ENCODE results near the gene PKP1. TPM values are rescaled to one million over a fixed set of nuclear protein-coding genes. Genes with fewer than 3 reads are reported as not detected.

Gene PKP1
- total RNA-seq, 2 experiments from 2014 or later: not detected

DNA sequence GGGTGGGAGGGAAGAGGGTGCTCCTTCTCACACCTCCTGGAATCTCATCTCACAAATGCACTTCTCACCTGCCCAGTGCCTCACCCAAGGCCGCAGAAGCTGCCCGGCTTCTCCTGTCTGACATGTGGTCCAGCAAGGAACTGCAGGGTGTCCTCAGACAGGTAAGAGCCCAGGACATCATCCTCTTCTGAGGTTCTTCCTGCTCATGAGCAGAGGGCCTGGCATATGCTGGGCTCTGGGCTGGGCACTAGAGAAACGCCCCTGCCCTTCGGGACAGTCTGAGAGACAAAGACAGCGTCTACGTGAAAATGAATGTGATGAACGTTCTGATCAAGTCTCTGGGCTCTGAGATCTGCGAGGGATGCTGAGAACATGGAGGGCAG lies 42.4 kb downstream of the PKP1 start:
- CTCF ChIA-PET: interaction anchor here (0.6 to 0.7 kb wide), 2 partner anchors 24 to 207 kb away, joined by 3 to 4 read pairs; no protein-coding TSS in a partner anchor
- no peaks in the 10 kb centered on the region for H3K4me1 Mint-ChIP-seq
- H3K36me3 Mint-ChIP-seq (ENCODE audit: low read depth): no peaks in the 10 kb centered on the region
- intact Hi-C loops (cut with DNase I, micrococcal nuclease): no loop called here
- H3K9me3 Mint-ChIP-seq (ENCODE audit: low read depth): no peaks in the 10 kb centered on the region
- H3K27ac Mint-ChIP-seq: no peak overlapping the region
- DNase-seq (no peak), ATAC-seq (no peak)
- no peak overlapping the region for H3K4me3 Mint-ChIP-seq
- H3K27me3 Mint-ChIP-seq: no peaks in the 10 kb centered on the region
- POLR2A ChIA-PET: no interaction called here

DNA sequence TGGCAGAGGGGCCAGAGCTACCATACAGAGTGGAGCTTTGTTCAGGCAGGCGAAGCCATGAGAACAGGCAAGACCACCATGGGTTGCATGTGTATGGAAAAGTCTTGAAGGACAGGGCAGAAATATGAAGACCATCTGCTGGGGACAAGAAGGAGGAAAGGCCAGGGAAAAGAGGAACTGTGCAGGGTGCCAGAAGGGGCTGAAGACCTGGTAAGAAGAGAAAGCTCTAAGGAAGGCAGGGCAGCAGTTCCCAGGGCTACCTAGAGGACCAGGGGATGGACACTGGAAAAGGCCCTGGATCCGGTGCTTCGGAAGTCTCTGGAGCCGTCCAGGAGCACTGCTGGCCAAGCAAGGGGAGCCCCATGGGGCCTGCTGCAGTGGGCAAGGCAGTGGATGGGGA lies 43.4 kb downstream of the PKP1 start:
- ATAC-seq (no peak), DNase-seq (no peak)
- Mint-ChIP-seq H3K27ac (no peak overlapping the region), H3K4me3 (no peak overlapping the region), H3K4me1 (no peaks in the 10 kb centered on the region), H3K36me3 (ENCODE audit: low read depth) (no peaks in the 10 kb centered on the region), H3K27me3 (no peaks in the 10 kb centered on the region), H3K9me3 (ENCODE audit: low read depth) (no peaks in the 10 kb centered on the region)
- intact Hi-C loops (cut with DNase I, micrococcal nuclease): no loop called here
- ChIA-PET CTCF (interaction anchor here (1.0 kb wide), 1 partner anchor 10 kb away, joined by 3 read pairs; no protein-coding TSS in a partner anchor), POLR2A (interaction anchor here (0.6 kb wide), 1 partner anchor 29 kb away, joined by 6 read pairs; no protein-coding TSS in a partner anchor)

GRCh38 chr1:201327687-201328240 lies 44.5 kb downstream of the PKP1 start:
- no peak overlapping the region for H3K27ac Mint-ChIP-seq
- ATAC-seq: no peak
- H3K9me3 Mint-ChIP-seq (ENCODE audit: low read depth): no peaks in the 10 kb centered on the region
- H3K27me3 Mint-ChIP-seq: no peaks in the 10 kb centered on the region
- ChIA-PET POLR2A (interaction anchor here (0.6 kb wide), 1 partner anchor 28 kb away, joined by 6 read pairs; no protein-coding TSS in a partner anchor), CTCF (interaction anchor here (0.9 kb wide), 1 partner anchor 18 kb away, joined by 3 read pairs; no protein-coding TSS in a partner anchor)
- no peaks in the 10 kb centered on the region for H3K4me1 Mint-ChIP-seq
- no peak overlapping the region for H3K4me3 Mint-ChIP-seq
- no peaks in the 10 kb centered on the region for H3K36me3 Mint-ChIP-seq (ENCODE audit: low read depth)
- DNase-seq: no peak
- intact Hi-C loops (cut with DNase I, micrococcal nuclease): no loop called here

GRCh38 chr1:201328576-201328975 lies 45.3 kb downstream of the PKP1 start:
- CTCF ChIA-PET: interaction anchor here (0.6 to 0.9 kb wide), 2 partner anchors 9 to 17 kb away, joined by 3 to 4 read pairs; no protein-coding TSS in a partner anchor
- intact Hi-C loops (cut with DNase I, micrococcal nuclease): no loop called here
- POLR2A ChIA-PET: no interaction called here
- no peak for ATAC-seq
- no peak for DNase-seq
- H3K27ac Mint-ChIP-seq: no peak overlapping the region
- no peaks in the 10 kb centered on the region for H3K4me1 Mint-ChIP-seq
- H3K9me3 Mint-ChIP-seq (ENCODE audit: low read depth): no peaks in the 10 kb centered on the region
- H3K4me3 Mint-ChIP-seq: no peak overlapping the region
- no peaks in the 10 kb centered on the region for H3K27me3 Mint-ChIP-seq
- no peaks in the 10 kb centered on the region for H3K36me3 Mint-ChIP-seq (ENCODE audit: low read depth)

DNA sequence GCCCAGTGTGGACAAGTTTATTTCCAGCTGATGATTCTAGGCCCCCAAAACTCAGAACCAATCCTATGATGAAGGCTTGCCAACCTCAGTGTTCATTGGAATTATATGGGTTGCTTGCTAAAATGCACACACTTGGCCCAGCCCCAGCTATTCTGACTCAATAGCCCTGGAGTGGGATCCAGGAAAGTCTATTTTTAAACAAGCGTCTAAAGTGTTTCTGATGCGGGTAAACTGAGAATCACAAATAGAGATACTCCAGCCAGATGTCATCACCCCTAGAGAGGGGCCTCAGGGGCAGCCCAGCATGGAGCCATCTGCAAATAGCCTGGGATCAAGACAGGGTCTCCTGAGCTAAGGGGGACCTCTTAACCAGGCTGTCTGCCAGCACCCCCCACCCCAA lies 46.0 kb downstream of the PKP1 start:
- ChIA-PET CTCF (interaction anchor here (0.6 kb wide), 1 partner anchor 8 kb away, joined by 4 read pairs; no protein-coding TSS in a partner anchor), POLR2A (no interaction called here)
- intact Hi-C loops (cut with DNase I, micrococcal nuclease): no loop called here
- no peaks in the 10 kb centered on the region for H3K9me3 Mint-ChIP-seq (ENCODE audit: low read depth)
- H3K27me3 Mint-ChIP-seq: no peaks in the 10 kb centered on the region
- no peak overlapping the region for H3K4me3 Mint-ChIP-seq
- no peaks in the 10 kb centered on the region for H3K4me1 Mint-ChIP-seq
- no peaks in the 10 kb centered on the region for H3K36me3 Mint-ChIP-seq (ENCODE audit: low read depth)
- no peak for DNase-seq
- H3K27ac Mint-ChIP-seq: no peak overlapping the region
- no peak for ATAC-seq

GRCh38 chr1:201329801-201330200 lies 46.5 kb downstream of the PKP1 start:
- CTCF ChIA-PET: interaction anchor here (1.1 kb wide), 1 partner anchor 19 kb away, joined by 3 read pairs; no protein-coding TSS in a partner anchor
- ATAC-seq (no peak), DNase-seq (no peak)
- Mint-ChIP-seq H3K9me3 (ENCODE audit: low read depth) (no peaks in the 10 kb centered on the region), H3K27me3 (no peaks in the 10 kb centered on the region), H3K4me3 (no peak overlapping the region), H3K36me3 (ENCODE audit: low read depth) (no peaks in the 10 kb centered on the region), H3K4me1 (no peaks in the 10 kb centered on the region), H3K27ac (no peak overlapping the region)
- POLR2A ChIA-PET: no interaction called here
- intact Hi-C loops (cut with DNase I, micrococcal nuclease): no loop called here

DNA sequence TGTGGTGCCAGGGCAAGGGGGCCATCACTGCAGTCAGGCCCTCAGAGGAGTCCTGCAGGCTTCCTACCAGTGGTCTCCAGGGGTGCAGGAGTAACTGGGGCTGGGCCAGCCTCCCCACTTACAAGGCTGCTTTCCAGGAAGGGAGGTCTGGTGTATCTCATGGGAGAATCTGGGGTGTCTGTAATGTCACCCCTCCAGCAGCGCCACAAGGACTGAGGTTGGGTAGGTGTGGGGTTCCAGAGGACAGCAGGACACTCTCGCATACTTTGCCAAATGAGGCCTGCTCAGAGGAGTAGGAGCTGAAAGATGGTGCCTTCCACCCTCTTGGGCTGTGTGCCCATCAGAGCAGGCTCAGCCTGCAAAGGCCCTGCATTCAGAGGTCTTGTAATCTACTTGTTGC lies 47.2 kb downstream of the PKP1 start:
- intact Hi-C loops (cut with DNase I, micrococcal nuclease): no loop called here
- DNase-seq (no peak), ATAC-seq (no peak)
- no peaks in the 10 kb centered on the region for H3K27me3 Mint-ChIP-seq
- ChIA-PET POLR2A (no interaction called here), CTCF (interaction anchor here (1.1 kb wide), 1 partner anchor 19 kb away, joined by 3 read pairs; no protein-coding TSS in a partner anchor)
- H3K27ac Mint-ChIP-seq: no peak overlapping the region
- no peak overlapping the region for H3K4me3 Mint-ChIP-seq
- H3K36me3 Mint-ChIP-seq (ENCODE audit: low read depth): no peaks in the 10 kb centered on the region
- H3K4me1 Mint-ChIP-seq: no peaks in the 10 kb centered on the region
- H3K9me3 Mint-ChIP-seq (ENCODE audit: low read depth): no peaks in the 10 kb centered on the region

DNA sequence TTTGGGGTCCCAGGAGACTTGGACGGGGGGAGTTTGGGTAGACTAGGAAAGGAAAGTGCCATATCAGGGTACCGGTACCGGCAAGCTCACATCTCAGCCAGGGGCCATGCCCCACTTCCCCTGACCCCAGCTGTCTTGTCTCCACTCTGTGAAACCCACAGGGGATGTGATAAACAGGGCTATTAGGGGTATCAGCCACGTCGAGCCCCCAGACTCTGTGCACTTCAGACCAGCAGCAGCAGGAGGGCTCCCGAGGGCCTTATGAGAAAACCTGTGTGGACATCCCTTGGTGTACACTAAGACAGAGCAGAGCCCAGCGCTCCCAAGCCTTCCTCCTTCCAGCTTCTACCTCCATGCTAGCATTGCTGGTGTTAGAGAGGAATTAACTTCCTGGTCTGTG lies 47.9 kb downstream of the PKP1 start:
- ATAC-seq (no peak), DNase-seq (no peak)
- POLR2A ChIA-PET: no interaction called here
- H3K4me3 Mint-ChIP-seq: no peak overlapping the region
- CTCF ChIA-PET: no interaction called here
- H3K9me3 Mint-ChIP-seq (ENCODE audit: low read depth): no peaks in the 10 kb centered on the region
- H3K4me1 Mint-ChIP-seq: no peaks in the 10 kb centered on the region
- H3K27ac Mint-ChIP-seq: no peak overlapping the region
- intact Hi-C loops (cut with DNase I, micrococcal nuclease): no loop called here
- H3K27me3 Mint-ChIP-seq: no peaks in the 10 kb centered on the region
- H3K36me3 Mint-ChIP-seq (ENCODE audit: low read depth): no peaks in the 10 kb centered on the region

DNA sequence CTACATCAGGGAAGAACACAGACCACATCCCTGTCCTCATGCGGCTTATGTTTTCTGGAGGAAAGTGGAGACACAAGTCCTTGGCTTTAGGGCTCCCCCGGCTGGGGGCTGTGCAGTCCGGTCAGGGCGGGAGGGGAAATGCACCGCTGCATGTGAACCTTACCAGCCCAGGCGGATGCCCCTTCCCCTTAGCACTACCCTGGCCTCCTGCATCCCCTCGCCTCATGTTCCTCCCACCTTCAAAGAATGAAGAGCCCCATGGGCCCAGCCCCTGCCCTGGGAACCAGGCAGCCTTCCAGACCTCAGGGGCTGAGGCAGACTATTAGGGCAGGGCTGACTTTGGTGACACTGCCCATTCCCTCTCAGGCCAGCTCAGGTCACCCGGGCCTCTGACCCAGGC lies 48.7 kb downstream of the PKP1 start:
- DNase-seq (no peak), ATAC-seq (no peak)
- no peaks in the 10 kb centered on the region for H3K36me3 Mint-ChIP-seq (ENCODE audit: low read depth)
- H3K4me1 Mint-ChIP-seq: no peaks in the 10 kb centered on the region
- intact Hi-C loops (cut with DNase I, micrococcal nuclease): no loop called here
- H3K27ac Mint-ChIP-seq: no peak overlapping the region
- no peak overlapping the region for H3K4me3 Mint-ChIP-seq
- ChIA-PET POLR2A (no interaction called here), CTCF (no interaction called here)
- no peaks in the 10 kb centered on the region for H3K27me3 Mint-ChIP-seq
- no peaks in the 10 kb centered on the region for H3K9me3 Mint-ChIP-seq (ENCODE audit: low read depth)

DNA sequence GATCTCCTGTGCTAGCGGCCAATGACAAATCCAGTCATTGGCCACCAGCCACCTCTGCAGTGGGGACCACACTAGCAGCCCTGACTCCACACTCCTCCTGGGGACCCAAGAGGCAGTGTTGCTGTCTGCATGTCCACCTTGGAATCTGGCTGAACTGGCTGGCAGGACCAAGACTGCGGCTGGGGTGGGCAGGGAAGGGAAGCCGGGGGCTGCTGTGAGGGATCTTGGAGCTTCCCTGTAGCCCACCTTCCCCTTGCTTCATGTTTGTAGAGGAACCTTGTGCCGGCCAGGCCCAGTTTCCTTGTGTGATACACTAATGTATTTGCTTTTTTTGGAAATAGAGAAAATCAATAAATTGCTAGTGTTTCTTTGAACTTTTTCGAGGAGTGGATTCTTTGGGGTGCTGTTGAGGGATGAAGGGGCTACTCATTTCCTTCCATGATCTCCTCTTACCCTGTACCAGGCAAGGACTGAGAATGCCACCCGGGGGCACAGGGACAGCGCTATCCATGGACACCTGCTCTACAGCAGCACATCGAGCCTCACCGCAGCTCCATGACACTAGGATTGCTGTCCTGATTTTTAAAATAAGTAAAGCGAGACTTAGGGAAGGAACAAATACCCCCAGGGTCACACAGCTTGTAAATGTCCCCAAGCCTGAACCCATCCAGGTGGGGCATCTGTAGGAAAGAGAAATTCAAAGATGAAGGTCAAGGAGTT lies 49.5 kb downstream of the PKP1 start:
- H3K4me3 Mint-ChIP-seq: no peak overlapping the region
- H3K27me3 Mint-ChIP-seq: no peaks in the 10 kb centered on the region
- H3K36me3 Mint-ChIP-seq (ENCODE audit: low read depth): no peaks in the 10 kb centered on the region
- H3K4me1 Mint-ChIP-seq: no peaks in the 10 kb centered on the region
- H3K9me3 Mint-ChIP-seq (ENCODE audit: low read depth): no peaks in the 10 kb centered on the region
- no peak overlapping the region for H3K27ac Mint-ChIP-seq
- intact Hi-C loops (cut with DNase I, micrococcal nuclease): no loop called here
- ATAC-seq: no peak
- no peak for DNase-seq
- ChIA-PET POLR2A (no interaction called here), CTCF (no interaction called here)

- ATAC-seq: no peak
- intact Hi-C loops (cut with DNase I, micrococcal nuclease): no loop called here
- Mint-ChIP-seq H3K27me3 (peaks cover 2% of the 10 kb centered on the region), H3K4me3 (no peak overlapping the region), H3K4me1 (no peaks in the 10 kb centered on the region), H3K9me3 (ENCODE audit: low read depth) (no peaks in the 10 kb centered on the region), H3K27ac (no peak overlapping the region), H3K36me3 (ENCODE audit: low read depth) (no peaks in the 10 kb centered on the region)
- POLR2A ChIA-PET: no interaction called here
- CTCF ChIA-PET: no interaction called here
- DNase-seq: no peak
These were observed 51.2 kb downstream of the PKP1 start for GRCh38 chr1:201334325-201335173.
